ENCODE measurements around the gene SMARCA2.

Gene SMARCA2

DNA sequence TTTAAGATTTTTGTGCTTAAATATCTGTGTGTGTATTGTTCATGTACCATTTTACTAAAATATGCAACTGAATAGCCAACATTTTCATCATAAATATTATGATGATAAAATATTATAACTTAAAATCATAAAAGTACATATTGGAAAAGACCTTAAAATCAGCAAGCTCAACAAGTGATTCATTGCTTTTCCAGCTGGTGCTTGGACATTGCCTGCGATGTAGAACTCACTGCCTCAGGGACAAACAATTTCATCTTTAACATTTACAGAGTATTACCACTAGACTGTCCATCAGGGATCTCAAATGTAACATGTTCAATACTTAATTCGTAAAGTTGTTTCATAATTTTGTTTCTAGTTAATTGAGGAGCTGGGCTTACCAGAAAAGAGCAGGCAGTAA lies 17.5 kb upstream of the SMARCA2 start:
- H4K20me1 ChIP-seq (ENCODE audit: insufficient read depth, low read length), result no peaks in the 10 kb centered on the region

DNA sequence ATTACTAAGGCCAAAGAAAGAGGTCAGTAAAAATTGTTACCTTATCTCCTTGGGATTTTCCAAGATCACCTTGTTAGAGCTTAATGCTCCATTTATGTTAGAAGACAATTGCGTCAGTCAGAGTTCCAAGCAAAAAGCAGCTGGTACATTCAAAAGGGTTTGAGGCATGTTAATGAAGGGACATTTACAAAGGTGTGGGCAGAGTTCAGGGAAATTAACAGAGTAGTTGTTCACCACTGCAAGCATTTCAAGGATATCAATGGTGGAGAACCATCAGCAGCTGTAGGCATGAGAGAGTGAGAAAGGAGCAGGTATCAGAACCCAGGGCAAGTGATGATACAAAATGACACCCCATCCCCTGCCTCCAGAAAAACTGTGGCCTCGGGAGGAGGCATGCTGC lies 17.0 kb upstream of the SMARCA2 start:
- Histone ChIP-seq H3K27me3 (replicated peaks; ENCODE audit: insufficient read depth, low read length) (no peaks in the 10 kb centered on the region), H3K36me3 (replicated peaks; ENCODE audit: insufficient read depth, low read length) (no peaks in the 10 kb centered on the region), H2AFZ (ENCODE audit: low read length) (no peak overlapping the region), H3K4me1 (ENCODE audit: low read length) (no peaks in the 10 kb centered on the region), H3K9me2 (replicated peaks; ENCODE audit: insufficient read depth, low read length) (no peaks in the 10 kb centered on the region), H3K9me3 (replicated peaks; ENCODE audit: insufficient read depth, low read length) (no peaks in the 10 kb centered on the region), H4K20me1 (ENCODE audit: insufficient read depth, low read length) (no peaks in the 10 kb centered on the region), H3K27ac (ENCODE audit: low read length) (no peak overlapping the region), H3K4me2 (ENCODE audit: low read depth, low read length) (no peak overlapping the region), H3K9ac (ENCODE audit: low read length) (no peak overlapping the region), H3K4me3 (ENCODE audit: low read length) (no peak overlapping the region), H3F3A (ENCODE audit: insufficient read depth, low read length) (no peaks in the 10 kb centered on the region), H3K79me2 (ENCODE audit: low read length) (no peaks in the 10 kb centered on the region)
- TF ChIP-seq EZH2phosphoT487 (IDR thresholded peaks at IDR 0.05; ENCODE audit: low read length), result no peak
- no peak for TF ChIP-seq EZH2 (optimal IDR thresholded peaks at IDR 0.05; ENCODE audit: low read depth, low read length)
- TF ChIP-seq, protein P1, sequence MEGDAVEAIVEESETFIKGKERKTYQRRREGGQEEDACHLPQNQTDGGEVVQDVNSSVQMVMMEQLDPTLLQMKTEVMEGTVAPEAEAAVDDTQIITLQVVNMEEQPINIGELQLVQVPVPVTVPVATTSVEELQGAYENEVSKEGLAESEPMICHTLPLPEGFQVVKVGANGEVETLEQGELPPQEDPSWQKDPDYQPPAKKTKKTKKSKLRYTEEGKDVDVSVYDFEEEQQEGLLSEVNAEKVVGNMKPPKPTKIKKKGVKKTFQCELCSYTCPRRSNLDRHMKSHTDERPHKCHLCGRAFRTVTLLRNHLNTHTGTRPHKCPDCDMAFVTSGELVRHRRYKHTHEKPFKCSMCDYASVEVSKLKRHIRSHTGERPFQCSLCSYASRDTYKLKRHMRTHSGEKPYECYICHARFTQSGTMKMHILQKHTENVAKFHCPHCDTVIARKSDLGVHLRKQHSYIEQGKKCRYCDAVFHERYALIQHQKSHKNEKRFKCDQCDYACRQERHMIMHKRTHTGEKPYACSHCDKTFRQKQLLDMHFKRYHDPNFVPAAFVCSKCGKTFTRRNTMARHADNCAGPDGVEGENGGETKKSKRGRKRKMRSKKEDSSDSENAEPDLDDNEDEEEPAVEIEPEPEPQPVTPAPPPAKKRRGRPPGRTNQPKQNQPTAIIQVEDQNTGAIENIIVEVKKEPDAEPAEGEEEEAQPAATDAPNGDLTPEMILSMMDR (IDR thresholded peaks at IDR 0.05; ENCODE audit: low read length), result no peak
- DNase-seq, result no peak

More for the DNA sequence above, 17.5 kb upstream of the SMARCA2 start:
- Histone ChIP-seq H3K4me3 (ENCODE audit: low read length) (no peak overlapping the region), H3K36me3 (replicated peaks; ENCODE audit: insufficient read depth, low read length) (no peaks in the 10 kb centered on the region), H3K4me1 (ENCODE audit: low read length) (no peaks in the 10 kb centered on the region), H3K9ac (ENCODE audit: low read length) (no peak overlapping the region), H3K79me2 (ENCODE audit: low read length) (no peaks in the 10 kb centered on the region), H3K27ac (ENCODE audit: low read length) (no peak overlapping the region), H3K4me2 (ENCODE audit: low read depth, low read length) (no peak overlapping the region), H3F3A (ENCODE audit: insufficient read depth, low read length) (no peaks in the 10 kb centered on the region), H2AFZ (ENCODE audit: low read length) (no peak overlapping the region), H3K27me3 (replicated peaks; ENCODE audit: insufficient read depth, low read length) (no peaks in the 10 kb centered on the region), H3K9me3 (replicated peaks; ENCODE audit: insufficient read depth, low read length) (no peaks in the 10 kb centered on the region), H3K9me2 (replicated peaks; ENCODE audit: insufficient read depth, low read length) (no peaks in the 10 kb centered on the region)
- TF ChIP-seq EZH2phosphoT487 (IDR thresholded peaks at IDR 0.05; ENCODE audit: low read length) (no peak), EZH2 (optimal IDR thresholded peaks at IDR 0.05; ENCODE audit: low read depth, low read length) (no peak)
- TF ChIP-seq, protein P1 (IDR thresholded peaks at IDR 0.05; ENCODE audit: low read length), result no peak
- DNase-seq, result no peak

DNA sequence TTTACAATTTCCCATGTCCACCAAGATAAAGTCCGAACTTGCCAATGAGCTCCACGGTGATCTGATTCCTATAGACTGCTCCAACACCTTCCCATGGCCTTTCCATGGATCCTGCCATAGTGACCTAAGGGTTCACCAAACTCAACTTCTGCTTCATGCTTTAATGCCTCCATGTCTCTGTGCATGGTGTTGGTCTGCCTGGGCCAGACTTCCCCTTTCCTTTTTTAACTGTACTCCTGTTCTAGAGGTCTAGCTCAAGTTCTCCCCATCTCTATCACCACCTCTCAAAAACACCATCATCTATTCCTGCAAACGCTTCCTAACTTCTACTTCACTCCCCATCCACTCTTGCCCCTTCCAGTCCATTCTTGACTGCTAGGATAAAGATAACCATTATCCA lies 14.8 kb upstream of the SMARCA2 start:
- Histone ChIP-seq H3K9me3 (replicated peaks; ENCODE audit: insufficient read depth, low read length) (no peaks in the 10 kb centered on the region), H4K20me1 (ENCODE audit: insufficient read depth, low read length) (no peaks in the 10 kb centered on the region), H3K9ac (ENCODE audit: low read length) (no peak overlapping the region), H3K36me3 (replicated peaks; ENCODE audit: insufficient read depth, low read length) (no peaks in the 10 kb centered on the region), H3K79me2 (ENCODE audit: low read length) (no peaks in the 10 kb centered on the region), H2AFZ (ENCODE audit: low read length) (no peak overlapping the region), H3F3A (ENCODE audit: insufficient read depth, low read length) (no peaks in the 10 kb centered on the region), H3K27ac (ENCODE audit: low read length) (no peak overlapping the region), H3K9me2 (replicated peaks; ENCODE audit: insufficient read depth, low read length) (no peaks in the 10 kb centered on the region), H3K4me2 (ENCODE audit: low read depth, low read length) (no peak overlapping the region), H3K4me1 (ENCODE audit: low read length) (no peaks in the 10 kb centered on the region), H3K4me3 (ENCODE audit: low read length) (no peak overlapping the region), H3K27me3 (replicated peaks; ENCODE audit: insufficient read depth, low read length) (no peaks in the 10 kb centered on the region)
- DNase-seq, result no peak
- TF ChIP-seq, protein P1 (IDR thresholded peaks at IDR 0.05; ENCODE audit: low read length), result no peak
- TF ChIP-seq EZH2phosphoT487 (IDR thresholded peaks at IDR 0.05; ENCODE audit: low read length) (no peak), EZH2 (optimal IDR thresholded peaks at IDR 0.05; ENCODE audit: low read depth, low read length) (no peak)

Measured in MM.1S (cell line).